22Rv1 (cell line): ENCODE data around the gene RNU6-9.

ENCODE experiments used
- ZFX ChIP-seq: fragments of 450-650 bp; IDR thresholded peaks from 2 replicates; pipeline ENCODE4 v1.6.1; 2017; ENCODE audit warnings: antibody characterized with exemption, borderline replicate concordance
- TF ChIP-seq, protein P1 (sequence below): fragments of 450-650 bp; IDR thresholded peaks from 2 replicates; pipeline ENCODE4 v1.5.1; 2017; ENCODE audit warnings: mild to moderate bottlenecking

DNA sequence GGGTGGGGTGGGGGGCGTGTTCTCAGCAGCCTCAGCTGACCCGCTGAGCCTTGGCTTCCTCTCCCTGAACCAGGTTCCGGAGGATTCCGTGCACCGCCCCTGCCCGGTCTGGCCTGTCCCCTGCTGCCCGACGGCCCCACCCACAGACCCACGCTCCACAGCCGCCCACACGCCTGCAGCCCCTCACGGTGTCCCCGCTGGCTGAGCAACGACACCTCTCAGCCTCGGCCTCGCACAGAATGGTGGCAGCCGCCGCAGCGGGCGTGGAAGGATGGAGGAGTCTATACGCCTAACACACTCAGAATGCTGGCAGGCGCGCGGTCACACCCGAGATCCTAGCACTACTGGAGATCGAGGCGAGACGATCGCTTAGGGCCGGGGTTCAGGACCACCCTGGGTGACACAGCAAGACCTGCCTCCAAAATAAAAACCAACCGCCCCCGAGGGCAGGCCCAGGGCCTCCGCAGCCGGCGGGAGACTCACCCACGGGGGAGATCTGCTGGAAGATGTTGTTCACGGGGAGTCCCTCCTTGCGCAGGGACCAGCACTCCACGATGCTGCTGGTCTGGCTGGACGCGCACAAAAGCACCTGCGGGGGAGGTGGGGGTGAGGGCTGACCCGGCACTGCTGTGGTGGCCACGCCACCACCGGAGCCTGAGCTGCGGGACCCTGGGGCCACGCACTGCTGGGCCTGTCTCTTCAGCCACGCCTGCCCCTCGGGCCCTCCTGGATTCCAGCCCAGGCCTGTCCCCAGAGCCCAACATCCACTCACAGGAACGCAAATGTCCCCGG is 8.7 kb upstream of the RNU6-9 start:
- TF ChIP-seq, protein P1, sequence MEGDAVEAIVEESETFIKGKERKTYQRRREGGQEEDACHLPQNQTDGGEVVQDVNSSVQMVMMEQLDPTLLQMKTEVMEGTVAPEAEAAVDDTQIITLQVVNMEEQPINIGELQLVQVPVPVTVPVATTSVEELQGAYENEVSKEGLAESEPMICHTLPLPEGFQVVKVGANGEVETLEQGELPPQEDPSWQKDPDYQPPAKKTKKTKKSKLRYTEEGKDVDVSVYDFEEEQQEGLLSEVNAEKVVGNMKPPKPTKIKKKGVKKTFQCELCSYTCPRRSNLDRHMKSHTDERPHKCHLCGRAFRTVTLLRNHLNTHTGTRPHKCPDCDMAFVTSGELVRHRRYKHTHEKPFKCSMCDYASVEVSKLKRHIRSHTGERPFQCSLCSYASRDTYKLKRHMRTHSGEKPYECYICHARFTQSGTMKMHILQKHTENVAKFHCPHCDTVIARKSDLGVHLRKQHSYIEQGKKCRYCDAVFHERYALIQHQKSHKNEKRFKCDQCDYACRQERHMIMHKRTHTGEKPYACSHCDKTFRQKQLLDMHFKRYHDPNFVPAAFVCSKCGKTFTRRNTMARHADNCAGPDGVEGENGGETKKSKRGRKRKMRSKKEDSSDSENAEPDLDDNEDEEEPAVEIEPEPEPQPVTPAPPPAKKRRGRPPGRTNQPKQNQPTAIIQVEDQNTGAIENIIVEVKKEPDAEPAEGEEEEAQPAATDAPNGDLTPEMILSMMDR = no peak
- TF ChIP-seq ZFX = no peak
